ENCODE results near the gene TMCO4.
A peak's percentile ranks its signal among the peaks of the same experiment; 100 is the strongest.

The TMCO4 gene

DNA sequence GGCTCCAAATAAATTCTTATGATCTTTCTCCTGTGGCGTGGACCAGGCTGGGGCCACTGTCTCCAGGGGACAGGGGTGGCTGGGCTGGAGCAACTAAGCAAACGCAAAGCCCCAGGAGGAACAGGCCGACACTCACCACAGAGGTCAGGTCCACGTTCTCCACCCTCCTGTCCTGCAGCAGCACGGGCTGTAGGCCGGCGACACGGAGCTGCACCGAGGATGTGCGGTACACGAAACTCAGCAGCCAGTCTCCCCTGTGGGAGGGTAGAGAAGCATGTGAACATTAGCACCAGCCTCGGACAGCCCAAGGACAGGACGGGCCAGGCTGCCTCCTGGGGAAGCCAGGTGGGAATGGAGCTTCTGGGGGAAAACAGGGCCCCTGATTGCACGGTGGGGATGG is 105.4 kb downstream of the TMCO4 start:
- H3K4me2 ChIP-seq = no peak overlapping the region

DNA sequence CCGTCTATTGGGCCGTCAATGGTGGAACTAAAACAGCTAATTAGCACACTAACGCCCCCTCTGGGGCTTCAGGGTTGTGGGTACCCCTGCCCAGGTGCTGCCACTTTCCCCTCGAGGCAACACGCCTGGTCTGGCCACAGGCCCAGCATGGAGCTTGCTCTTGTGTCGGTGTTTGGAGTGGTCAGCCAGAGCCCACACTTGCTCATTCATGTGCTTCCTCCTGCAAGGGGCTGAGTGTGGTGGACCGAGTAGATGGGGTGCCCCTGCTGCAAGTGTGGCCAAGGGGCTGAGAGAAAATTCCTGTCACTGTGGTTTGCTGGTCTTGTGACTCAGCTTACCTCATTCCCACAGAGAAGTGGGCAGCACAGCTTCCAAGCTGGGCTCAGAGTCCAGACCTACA is 109.4 kb downstream of the TMCO4 start:
- TF ChIP-seq Cebpa-rat (IDR thresholded peaks at IDR 0.05) = no peak

More for the DNA sequence above, 105.4 kb downstream of the TMCO4 start:
- H3K4me1 ChIP-seq = no peaks in the 10 kb centered on the region
- no peak overlapping the region for H3K27ac ChIP-seq
- H3K4me3 ChIP-seq = no peak overlapping the region
- no peaks in the 10 kb centered on the region for H3K27me3 ChIP-seq
- H3K36me3 ChIP-seq = peaks cover 30 to 69% (median 56%) of the 10 kb centered on the region in 11 experiments
- no peak for TF ChIP-seq Cebpa-rat (IDR thresholded peaks at IDR 0.05)
- H3K9me3 ChIP-seq (replicated peaks in 1 of 11) = peaks cover 15 to 28% (median 26%) of the 10 kb centered on the region in 11 experiments
- peaks cover 0 to 14% (median 0%) of the 10 kb centered on the region in 11 experiments; a peak in 2 of 22 replicates for H4K20me1 ChIP-seq
- H3K9ac ChIP-seq = no peak overlapping the region

DNA sequence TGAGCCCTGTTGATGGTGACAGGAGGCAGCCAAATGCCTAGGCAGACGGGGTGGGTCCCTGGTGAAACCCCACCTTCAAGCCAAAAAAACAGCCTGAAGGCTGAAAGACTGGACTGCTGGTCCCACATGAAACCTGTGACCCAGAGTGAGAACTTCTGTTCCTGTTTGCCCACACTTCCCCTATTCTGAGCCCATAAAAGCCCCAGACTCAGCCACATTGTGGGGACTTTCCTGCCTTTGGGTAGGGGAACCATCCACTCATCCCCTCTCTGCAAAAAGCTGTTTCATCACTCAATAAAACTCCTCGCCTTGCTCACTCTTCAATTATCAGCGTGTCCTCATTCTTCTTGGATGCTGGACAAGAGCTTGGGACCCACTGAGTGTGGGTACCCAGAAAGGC is 109.9 kb downstream of the TMCO4 start:
- Histone ChIP-seq H3K27me3 (no peaks in the 10 kb centered on the region), H3K4me3 (peak overlapping the region in 1 of 10 experiments; percentile 16; a peak in 1 of 20 replicates), H3K9me3 (replicated peaks in 1 of 11) (peaks cover 22 to 48% (median 39%) of the 10 kb centered on the region in 11 experiments), H3K36me3 (peaks cover 49 to 80% (median 67%) of the 10 kb centered on the region in 11 experiments), H3K4me1 (no peaks in the 10 kb centered on the region), H4K20me1 (peaks cover 0 to 6% (median 0%) of the 10 kb centered on the region in 11 experiments; a peak in 2 of 22 replicates), H3K9ac (no peak overlapping the region), H3K27ac (no peak overlapping the region), H3K4me2 (no peak overlapping the region)
- no peak for TF ChIP-seq Cebpa-rat (IDR thresholded peaks at IDR 0.05)

More for the DNA sequence above, 109.4 kb downstream of the TMCO4 start:
- peaks cover 49 to 85% (median 69%) of the 10 kb centered on the region in 11 experiments for H3K36me3 ChIP-seq
- peaks cover 0 to 11% (median 0%) of the 10 kb centered on the region in 11 experiments; a peak in 2 of 22 replicates for H4K20me1 ChIP-seq
- H3K9me3 ChIP-seq (replicated peaks in 1 of 11) = peaks cover 22 to 48% (median 39%) of the 10 kb centered on the region in 11 experiments
- H3K27ac ChIP-seq = no peak overlapping the region
- H3K4me2 ChIP-seq = no peak overlapping the region
- no peaks in the 10 kb centered on the region for H3K27me3 ChIP-seq
- H3K4me3 ChIP-seq = peak overlapping the region in 1 of 10 experiments; percentile 16; a peak in 1 of 20 replicates
- H3K9ac ChIP-seq = no peak overlapping the region
- no peaks in the 10 kb centered on the region for H3K4me1 ChIP-seq

DNA sequence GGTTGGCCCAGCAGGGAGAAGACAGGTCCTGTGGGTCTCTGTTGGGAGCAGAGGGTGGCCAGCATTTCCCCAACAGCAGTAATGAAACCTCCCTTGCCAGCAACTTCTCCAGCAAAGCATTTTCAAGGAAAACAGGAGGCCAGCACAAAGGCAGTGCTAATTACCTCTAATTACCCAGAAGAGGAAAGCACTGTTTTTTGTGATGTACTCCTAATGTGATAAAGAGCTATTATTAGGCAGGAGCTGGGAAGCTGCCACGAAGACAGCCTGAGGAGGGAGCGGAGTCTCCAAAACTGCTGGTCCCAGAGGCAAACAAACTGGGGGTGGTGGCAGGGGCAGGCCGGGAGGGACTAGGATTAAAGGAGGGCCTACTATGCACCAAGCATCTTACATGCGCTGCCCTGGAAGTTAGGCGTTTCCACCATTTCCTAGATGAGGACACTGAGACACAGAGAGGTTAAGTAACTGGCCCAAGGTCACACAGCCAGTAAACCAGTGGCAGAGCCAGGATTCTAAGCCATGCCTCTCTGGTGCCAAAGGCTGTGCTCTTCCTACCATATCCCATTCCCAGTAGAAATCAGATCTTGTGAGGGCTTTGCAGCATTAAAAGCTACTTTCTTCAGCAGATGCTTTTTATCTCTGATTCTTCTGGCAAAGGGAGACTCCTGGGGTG is 110.5 kb downstream of the TMCO4 start:
- H3K27me3 ChIP-seq = no peaks in the 10 kb centered on the region
- peaks cover 49 to 80% (median 61%) of the 10 kb centered on the region in 11 experiments for H3K36me3 ChIP-seq
- no peaks in the 10 kb centered on the region for H3K4me1 ChIP-seq
- H4K20me1 ChIP-seq = no peaks in the 10 kb centered on the region; a peak in 1 of 22 replicates
- TF ChIP-seq Cebpa-rat (IDR thresholded peaks at IDR 0.05) = no peak
- no peak overlapping the region for H3K4me2 ChIP-seq
- peaks cover 22 to 48% (median 39%) of the 10 kb centered on the region in 11 experiments for H3K9me3 ChIP-seq (replicated peaks in 1 of 11)
- 0 out of 20 replicates have a peak overlapping the region, but pooled peaks of 1 of the 10 experiments have one; percentile 16 for H3K4me3 ChIP-seq
- H3K27ac ChIP-seq = no peak overlapping the region
- H3K9ac ChIP-seq = no peak overlapping the region

DNA sequence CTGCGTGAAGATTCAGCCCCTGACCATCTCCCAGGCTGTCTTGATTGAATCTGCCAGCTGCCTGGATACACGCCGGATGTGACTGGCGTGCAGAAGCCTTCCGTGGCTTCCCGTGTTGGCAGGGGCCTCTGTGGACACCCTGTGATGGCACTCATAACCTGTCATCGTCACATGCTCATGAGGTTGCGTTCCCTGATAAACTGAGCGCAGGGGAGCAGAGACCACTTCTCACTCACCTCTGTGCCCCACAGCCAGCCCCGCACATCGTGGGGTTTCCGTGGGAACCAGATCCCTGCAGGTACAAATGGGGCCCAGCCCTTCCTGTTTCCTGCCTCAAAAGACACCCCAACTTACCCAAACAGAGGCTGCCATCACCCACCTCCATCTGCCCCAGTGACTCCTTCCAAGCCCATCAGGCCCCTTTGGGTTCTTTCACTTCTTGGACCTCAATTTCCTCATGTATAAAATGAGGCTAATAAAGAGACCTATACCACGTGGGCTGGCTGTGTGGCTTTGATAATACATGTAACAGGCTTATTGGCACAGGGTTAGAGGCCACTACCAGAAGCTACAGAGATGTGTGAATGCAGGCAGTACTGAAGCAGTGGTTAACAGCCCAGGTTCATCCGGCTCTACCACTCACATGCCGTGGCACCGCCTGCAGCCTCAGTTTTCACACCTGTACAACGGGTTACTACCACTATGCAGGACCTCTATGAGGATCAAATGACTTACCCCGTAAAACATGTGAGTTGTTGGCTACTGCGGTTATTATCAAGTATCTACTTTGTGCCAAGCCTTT is 111.5 kb downstream of the TMCO4 start:
- H3K4me3 ChIP-seq = no peak overlapping the region
- no peaks in the 10 kb centered on the region for H3K27me3 ChIP-seq
- H3K36me3 ChIP-seq = peaks cover 48 to 72% (median 53%) of the 10 kb centered on the region in 11 experiments
- TF ChIP-seq Cebpa-rat (IDR thresholded peaks at IDR 0.05) = no peak
- H3K9me3 ChIP-seq (replicated peaks in 1 of 11) = peaks cover 22 to 48% (median 39%) of the 10 kb centered on the region in 11 experiments
- no peak overlapping the region for H3K4me2 ChIP-seq
- no peak overlapping the region for H3K9ac ChIP-seq
- H3K4me1 ChIP-seq = no peaks in the 10 kb centered on the region
- no peak overlapping the region for H3K27ac ChIP-seq
- H4K20me1 ChIP-seq = peaks cover 0 to 1% (median 0%) of the 10 kb centered on the region in 11 experiments; a peak in 1 of 22 replicates

DNA sequence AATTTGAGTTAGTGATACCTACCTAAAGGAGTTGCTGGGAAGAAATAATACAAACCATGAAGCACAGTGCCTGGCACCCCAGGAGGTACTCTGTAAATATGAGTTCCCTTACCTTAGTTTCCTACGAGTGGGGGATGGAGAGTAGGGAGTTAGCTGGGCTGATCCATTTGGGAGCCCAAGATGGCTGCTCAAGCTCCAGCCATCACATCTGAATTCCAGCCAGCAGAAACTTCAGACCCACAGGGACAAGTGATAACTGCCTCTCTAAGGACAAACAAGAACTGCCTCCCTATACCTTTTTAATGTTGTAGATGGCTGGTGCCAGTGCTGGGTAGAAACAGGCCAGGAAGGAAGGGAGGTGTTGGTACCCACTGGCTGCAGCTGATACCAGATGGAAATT is 112.3 kb downstream of the TMCO4 start:
- no peak for TF ChIP-seq Cebpa-rat (IDR thresholded peaks at IDR 0.05)
- H3K27ac ChIP-seq = no peak overlapping the region
- no peaks in the 10 kb centered on the region for H3K27me3 ChIP-seq
- no peak overlapping the region for H3K4me2 ChIP-seq
- H3K36me3 ChIP-seq = peaks cover 44 to 67% (median 50%) of the 10 kb centered on the region in 11 experiments
- no peak overlapping the region for H3K9ac ChIP-seq
- H4K20me1 ChIP-seq = peaks cover 0 to 6% (median 0%) of the 10 kb centered on the region in 11 experiments; a peak in 1 of 22 replicates
- no peak overlapping the region for H3K4me3 ChIP-seq
- H3K4me1 ChIP-seq = no peaks in the 10 kb centered on the region
- H3K9me3 ChIP-seq (replicated peaks in 1 of 11) = peaks cover 22 to 48% (median 39%) of the 10 kb centered on the region in 11 experiments

DNA sequence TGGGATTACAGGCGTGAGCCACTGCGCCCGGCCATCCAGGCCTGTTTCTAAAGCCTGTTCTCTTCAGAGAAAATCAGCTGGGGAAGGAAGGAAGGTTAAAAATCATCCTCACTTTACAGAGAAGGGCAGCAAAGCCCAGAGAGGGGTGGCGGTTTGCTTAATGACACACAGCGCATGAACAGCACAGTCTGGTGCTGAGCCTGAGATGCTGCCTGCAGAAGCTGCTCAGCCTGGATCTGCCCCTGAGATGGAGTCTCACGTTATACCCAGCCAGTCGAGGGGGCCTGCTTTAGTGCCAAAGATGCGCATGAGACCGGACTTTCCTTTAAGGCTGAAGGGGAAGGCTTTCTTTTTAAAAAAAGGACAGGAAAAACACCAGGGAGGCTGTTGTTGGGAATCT is 113.7 kb downstream of the TMCO4 start:
- H3K4me3 ChIP-seq = no peak overlapping the region
- no peak overlapping the region for H3K4me2 ChIP-seq
- no peak overlapping the region for H3K27ac ChIP-seq
- H3K9me3 ChIP-seq (replicated peaks in 1 of 11) = peaks cover 18 to 37% (median 28%) of the 10 kb centered on the region in 11 experiments
- H4K20me1 ChIP-seq = peaks cover 0 to 7% (median 0%) of the 10 kb centered on the region in 11 experiments; a peak in 1 of 22 replicates
- H3K9ac ChIP-seq = no peak overlapping the region
- H3K4me1 ChIP-seq = no peaks in the 10 kb centered on the region
- no peak for TF ChIP-seq Cebpa-rat (IDR thresholded peaks at IDR 0.05)
- H3K36me3 ChIP-seq = peaks cover 30 to 56% (median 37%) of the 10 kb centered on the region in 11 experiments
- no peaks in the 10 kb centered on the region for H3K27me3 ChIP-seq

DNA sequence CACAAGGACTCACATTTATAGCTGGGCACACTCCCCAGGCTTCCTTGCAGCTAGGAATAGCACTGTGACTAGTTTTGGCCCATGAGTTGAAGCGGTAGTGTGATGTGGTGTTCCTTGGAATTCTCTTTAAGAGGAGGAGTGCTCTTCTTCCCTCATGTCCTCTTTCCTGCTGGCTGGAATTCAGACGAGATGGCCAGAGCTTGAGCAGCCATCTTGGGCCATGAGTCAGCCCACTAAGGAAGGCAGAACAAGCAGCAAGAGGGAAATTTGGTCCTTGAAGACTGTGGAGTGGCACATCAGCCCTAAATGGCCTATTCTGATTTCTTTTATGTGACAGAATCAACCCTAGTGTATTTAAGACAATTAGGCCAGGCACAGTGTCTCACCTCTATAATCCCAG is 115.0 kb downstream of the TMCO4 start:
- Histone ChIP-seq H3K9ac (no peak overlapping the region), H3K4me3 (no peak overlapping the region), H3K4me2 (no peak overlapping the region), H3K9me3 (replicated peaks in 1 of 11) (peaks cover 5 to 24% (median 16%) of the 10 kb centered on the region in 11 experiments), H3K27me3 (no peaks in the 10 kb centered on the region), H3K27ac (no peak overlapping the region), H3K4me1 (no peaks in the 10 kb centered on the region), H3K36me3 (peaks cover 19 to 42% (median 25%) of the 10 kb centered on the region in 11 experiments), H4K20me1 (peaks cover 0 to 18% (median 0%) of the 10 kb centered on the region in 11 experiments; a peak in 2 of 22 replicates)
- no peak for TF ChIP-seq Cebpa-rat (IDR thresholded peaks at IDR 0.05)

DNA sequence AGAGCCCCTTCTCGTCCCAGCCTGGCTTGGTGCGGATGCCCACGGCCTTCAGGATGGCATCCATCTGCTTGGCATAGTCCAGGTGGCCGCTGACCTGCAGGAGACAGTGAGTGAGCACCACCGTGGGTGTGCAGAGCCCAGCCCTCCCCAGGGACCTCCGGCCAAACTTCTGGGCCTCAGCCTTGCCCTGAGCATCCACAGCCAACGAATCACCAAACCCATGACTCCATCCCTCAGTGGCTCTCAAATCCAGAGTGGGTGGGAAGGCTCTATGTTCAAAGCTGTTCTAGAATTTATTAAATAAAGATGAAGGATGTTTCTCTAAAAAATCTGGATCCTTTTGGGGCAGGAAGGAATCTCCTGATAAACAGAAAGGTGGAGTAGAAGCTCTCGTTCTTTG is 116.4 kb downstream of the TMCO4 start:
- TF ChIP-seq Cebpa-rat (IDR thresholded peaks at IDR 0.05) = no peak
- Histone ChIP-seq H3K4me1 (no peaks in the 10 kb centered on the region), H3K27ac (no peak overlapping the region), H4K20me1 (peaks cover 0 to 31% (median 0%) of the 10 kb centered on the region in 11 experiments; a peak in 6 of 22 replicates), H3K9ac (no peak overlapping the region), H3K4me2 (no peak overlapping the region), H3K9me3 (replicated peaks in 1 of 11) (peaks cover 0 to 12% (median 9%) of the 10 kb centered on the region in 11 experiments; a peak in 16 of 22 replicates), H3K4me3 (no peak overlapping the region), H3K27me3 (no peaks in the 10 kb centered on the region), H3K36me3 (peaks cover 7 to 29% (median 13%) of the 10 kb centered on the region in 11 experiments; a peak in 15 of 22 replicates)
